AG04449 (cell line): Measurements from ENCODE around the gene FAM193B.

ENCODE experiments used
- CTCF ChIA-PET: fragments of 350-600 bp; formaldehyde crosslinking; extraction: SDS; loops from one replicate; lab custom pipeline; 2021; ENCODE audit warnings: antibody characterized with exemption; lab: Yijun Ruan, JAX
- POLR2A ChIA-PET: fragments of 400-600, 350-600 bp; formaldehyde crosslinking; extraction: SDS; loops from one replicate; lab custom pipeline; 2020; ENCODE audit warnings: antibody characterized with exemption, inconsistent platforms; lab: Yijun Ruan, JAX
- DNase-seq: peaks from one replicate; pipeline ENCODE4 v3.0.0-alpha.2; 2010; ENCODE audit warnings: low read depth, low spot score
- H3K4me3 ChIP-seq: 2 replicates; pipeline ENCODE4 v1.5.1; 2011; ENCODE audit warnings: low read depth, mild to moderate bottlenecking, control low read depth, low read length
- CTCF ChIP-seq: IDR thresholded peaks from one replicate; pipeline ENCODE4 v1.5.1; 2011; ENCODE audit warnings: mild to moderate bottlenecking, moderate library complexity, low read length, control low read depth, inconsistent platforms; ENCODE audit not compliant: insufficient read depth; ENCODE audit errors: missing control alignments

FAM193B gene

GRCh38 chr5:177600508-177601018 lies 46.2 kb upstream of the FAM193B start:
- ChIA-PET CTCF (interaction anchor here (2.3 kb wide), 1 partner anchor 8 kb away, joined by 7 read pairs; no protein-coding TSS in a partner anchor), POLR2A (interaction anchor here (1.2 to 2.2 kb wide), 3 partner anchors 8 to 63 kb away, joined by 5 to 15 read pairs (median 10); partner anchors contain the start of gene TMED9)
- H3K4me3 ChIP-seq: peak overlapping the region; percentile 80
- no peak for DNase-seq
- no peak for TF ChIP-seq CTCF

GRCh38 chr5:177599731-177600507 lies 45.6 kb upstream of the FAM193B start, which contains the start of gene B4GALT7:
B4GALT7 (plus strand) TSS chr5:177600132; CDS start chr5:177600211, 79 bp downstream.
- ChIA-PET CTCF (interaction anchor here (0.6 to 2.3 kb wide), 5 partner anchors 7 to 39 kb away, joined by 3 to 7 read pairs (median 4); no protein-coding TSS in a partner anchor), POLR2A (interaction anchor here (1.2 to 2.2 kb wide), 3 partner anchors 8 to 62 kb away, joined by 5 to 15 read pairs (median 10); partner anchors contain the start of gene TMED9)
- peak within 1 kb of the TSS; percentile 80 for H3K4me3 ChIP-seq
- TF ChIP-seq CTCF: no peak
- no peak for DNase-seq

- H3K4me3 ChIP-seq: no peak overlapping the region
- TF ChIP-seq CTCF: no peak
- no peak for DNase-seq
- POLR2A ChIA-PET: interaction anchor here (0.8 to 2.0 kb wide), 3 partner anchors 61 to 104 kb away, joined by 4 to 10 read pairs (median 4); partner anchors contain the start of gene PDLIM7
- CTCF ChIA-PET: interaction anchor here (1.4 to 2.3 kb wide), 3 partner anchors 9 to 37 kb away, joined by 4 to 7 read pairs (median 5); no protein-coding TSS in a partner anchor
Observed at GRCh38 chr5:177598477-177598876, 44.1 kb upstream of the FAM193B start.

GRCh38 chr5:177596775-177597238 lies 42.4 kb upstream of the FAM193B start:
- ChIA-PET CTCF (no interaction called here), POLR2A (no interaction called here)
- no peak for TF ChIP-seq CTCF
- DNase-seq: no peak
- no peak overlapping the region for H3K4me3 ChIP-seq

GRCh38 chr5:177595991-177596774 lies 41.8 kb upstream of the FAM193B start:
- H3K4me3 ChIP-seq: no peak overlapping the region
- TF ChIP-seq CTCF: no peak
- DNase-seq: no peak
- POLR2A ChIA-PET: interaction anchor here (1.3 kb wide), 1 partner anchor 101 kb away, joined by 3 read pairs; no protein-coding TSS in a partner anchor
- CTCF ChIA-PET: no interaction called here
